Measurements from ENCODE around the gene ARMH4.

GRCh38 chr14:58082011-58082410 is 70.0 kb downstream of the ARMH4 start:
- no peak for TF ChIP-seq CTCF (IDR thresholded peaks at IDR 0.05)
- no peak for TF ChIP-seq POLR2A (IDR thresholded peaks at IDR 0.05)
